Breast epithelium (tissue), 3 donors: ENCODE measurements around the gene PSMD5.

Source experiments
- POLR2A ChIP-seq: fragments of 450-650 bp; IDR thresholded peaks from one replicate; pipeline ENCODE4 v1.6.1; 2016; ENCODE audit warnings: antibody characterized with exemption, mild to moderate bottlenecking, moderate library complexity
- TF ChIP-seq, protein P1 (sequence below), 3 donors: fragments of 450-650 bp; IDR thresholded peaks; one replicate each; pipeline ENCODE4 v1.5.1; 2016 to 2017; ENCODE audit warnings: antibody characterized with exemption in 3 of 3, mild to moderate bottlenecking in 3 of 3, moderate library complexity in 3 of 3

DNA sequence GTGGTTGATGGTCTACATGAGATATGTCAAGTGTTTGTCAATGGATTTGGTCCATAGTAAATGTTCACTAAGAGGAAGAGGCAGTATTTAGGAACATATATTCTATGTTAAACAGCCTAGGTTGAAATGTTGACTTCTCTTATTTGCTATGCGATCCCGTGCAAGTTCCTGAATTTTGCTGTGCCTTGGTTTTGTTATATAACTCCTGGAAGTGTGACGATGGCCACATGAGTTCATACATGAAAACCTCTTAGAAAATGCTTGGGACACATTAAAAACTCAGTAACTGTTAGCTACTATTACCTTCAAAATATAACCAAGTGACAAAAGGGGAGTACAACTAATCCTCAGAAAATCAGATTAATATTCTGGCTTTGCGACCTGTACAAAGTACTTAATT is 27.6 kb downstream of the PSMD5 start:
- TF ChIP-seq POLR2A: no peak
- TF ChIP-seq, protein P1, sequence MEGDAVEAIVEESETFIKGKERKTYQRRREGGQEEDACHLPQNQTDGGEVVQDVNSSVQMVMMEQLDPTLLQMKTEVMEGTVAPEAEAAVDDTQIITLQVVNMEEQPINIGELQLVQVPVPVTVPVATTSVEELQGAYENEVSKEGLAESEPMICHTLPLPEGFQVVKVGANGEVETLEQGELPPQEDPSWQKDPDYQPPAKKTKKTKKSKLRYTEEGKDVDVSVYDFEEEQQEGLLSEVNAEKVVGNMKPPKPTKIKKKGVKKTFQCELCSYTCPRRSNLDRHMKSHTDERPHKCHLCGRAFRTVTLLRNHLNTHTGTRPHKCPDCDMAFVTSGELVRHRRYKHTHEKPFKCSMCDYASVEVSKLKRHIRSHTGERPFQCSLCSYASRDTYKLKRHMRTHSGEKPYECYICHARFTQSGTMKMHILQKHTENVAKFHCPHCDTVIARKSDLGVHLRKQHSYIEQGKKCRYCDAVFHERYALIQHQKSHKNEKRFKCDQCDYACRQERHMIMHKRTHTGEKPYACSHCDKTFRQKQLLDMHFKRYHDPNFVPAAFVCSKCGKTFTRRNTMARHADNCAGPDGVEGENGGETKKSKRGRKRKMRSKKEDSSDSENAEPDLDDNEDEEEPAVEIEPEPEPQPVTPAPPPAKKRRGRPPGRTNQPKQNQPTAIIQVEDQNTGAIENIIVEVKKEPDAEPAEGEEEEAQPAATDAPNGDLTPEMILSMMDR (IDR thresholded peaks at IDR 0.05): no peak
